GM23248 (cell line): ENCODE data around the gene SEMA6C.

Source experiments
- EZH2 ChIP-seq: fragments of 200-600 bp; sonication (generic); IDR thresholded peaks from 2 replicates; pipeline ENCODE4 v1.6.1; 2018; ENCODE audit warnings: antibody characterized with exemption, mild to moderate bottlenecking; ENCODE audit not compliant: insufficient read depth, poor library complexity, severe bottlenecking
- EZH2phosphoT487 ChIP-seq: fragments of 200-600 bp; sonication (generic); IDR thresholded peaks from 2 replicates; pipeline ENCODE4 v1.6.1; 2018; ENCODE audit warnings: antibody characterized with exemption, moderate library complexity, mild to moderate bottlenecking, low read depth; ENCODE audit not compliant: insufficient read depth

- TF ChIP-seq EZH2phosphoT487, result no peak
- no peak for TF ChIP-seq EZH2
Observed at GRCh38 chr1:151132335-151133017, 14.0 kb downstream of the SEMA6C start.
